ENCODE results near the gene RANBP3.

GRCh38 chr19:5943623-5944022 lies 34.3 kb downstream of the RANBP3 start:
- TF ChIP-seq GATA2 (IDR thresholded peaks at IDR 0.05; ENCODE audit: low read depth, low read length) (no peak), GATA3 (IDR thresholded peaks at IDR 0.05; ENCODE audit: low read depth, low read length) (no peak)

All from SH-SY5Y (cell line).